HG02588 (cell line): ENCODE results near the gene DISP2.
A peak's percentile ranks its signal among the peaks of the same experiment; 100 is the strongest.

ENCODE experiments used
- ATAC-seq: cut with Tn5 transposase; IDR thresholded peaks from one replicate; pipeline ENCODE4 v1.9.1; 2021; ENCODE audit warnings: mild to moderate bottlenecking, moderate library complexity; ENCODE audit not compliant: unreplicated experiment

DISP2 gene

DNA sequence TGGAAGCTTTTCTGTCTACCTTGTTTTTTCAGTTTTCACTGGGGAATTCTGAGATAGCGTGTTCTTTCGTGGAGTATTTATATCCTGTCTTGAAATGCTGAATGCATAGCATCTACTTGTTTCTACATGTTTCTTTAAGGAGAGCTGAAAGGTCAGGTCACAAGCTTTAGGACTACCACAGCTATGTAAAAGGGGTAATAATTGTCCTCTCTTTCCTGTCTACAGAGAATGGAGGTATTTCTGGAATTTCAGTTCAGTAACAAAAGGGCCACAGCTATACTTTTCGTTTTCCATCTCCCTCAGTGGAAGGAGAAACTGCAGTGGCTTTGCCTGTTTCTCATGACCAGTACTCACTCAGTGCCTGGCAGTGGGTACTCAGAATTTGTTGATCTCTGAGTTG is 29.8 kb upstream of the DISP2 start:
- no peak for ATAC-seq

DNA sequence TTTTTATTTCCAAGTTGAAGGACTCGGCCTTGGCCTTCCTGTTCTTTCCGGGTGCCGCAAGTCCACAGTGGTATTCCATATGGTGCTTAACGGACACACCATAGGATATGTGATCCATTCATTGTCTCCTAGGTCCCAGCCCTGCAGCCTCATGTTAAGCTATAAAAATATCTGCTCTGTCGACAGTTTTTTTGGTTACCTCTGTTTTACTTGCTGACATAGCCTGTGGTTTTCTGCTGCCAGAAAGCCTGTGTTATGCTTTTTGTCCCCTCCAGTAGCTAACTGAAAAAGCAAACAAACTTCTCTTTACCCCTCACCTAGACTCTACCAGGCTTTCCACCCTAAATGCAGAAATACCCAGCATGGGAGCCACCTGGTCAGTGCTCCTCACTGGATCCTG is 29.3 kb upstream of the DISP2 start:
- ATAC-seq = no peak

DNA sequence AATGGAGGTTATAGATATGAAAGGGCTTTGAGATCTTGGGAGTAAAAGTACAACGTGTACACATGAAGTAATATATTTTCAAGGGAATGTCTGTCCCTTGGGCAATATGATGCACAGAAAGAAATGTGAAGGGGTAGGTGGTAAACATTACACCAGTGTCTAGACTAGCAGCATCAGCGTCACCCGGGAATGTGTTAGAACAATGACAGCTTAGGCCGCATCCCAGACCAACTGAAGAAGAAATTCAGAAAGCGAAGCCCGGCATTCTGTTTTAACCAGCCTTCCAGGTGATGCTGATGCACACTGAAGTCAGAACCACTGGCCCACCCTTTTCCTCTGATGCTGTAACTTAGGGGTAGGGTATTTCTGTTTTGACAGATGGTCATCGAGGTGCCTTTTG is 28.2 kb upstream of the DISP2 start:
- ATAC-seq = no peak

DNA sequence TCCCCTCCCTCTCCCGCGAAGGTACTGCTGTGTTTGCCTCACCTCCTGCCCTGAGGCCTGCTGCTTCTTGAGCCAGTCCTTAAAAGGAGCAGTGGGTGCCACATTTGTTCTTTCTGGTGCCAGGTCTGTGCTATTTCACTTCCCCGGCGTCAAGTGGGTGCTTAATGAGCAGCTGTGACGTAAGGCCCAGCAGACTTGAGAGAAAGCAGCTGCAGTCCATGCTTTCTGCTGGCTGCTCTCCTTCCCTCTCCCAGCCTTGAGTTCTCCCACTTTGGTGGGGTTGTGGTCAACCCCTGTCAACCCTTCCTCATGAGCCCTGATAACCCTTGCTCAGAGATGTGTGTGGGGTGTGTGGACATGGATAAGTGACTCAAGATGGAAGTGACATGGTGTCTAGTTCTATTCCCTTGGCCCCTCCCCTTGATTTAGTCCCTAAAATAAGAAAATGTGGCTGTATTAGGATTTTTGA is 27.6 kb upstream of the DISP2 start:
- no peak for ATAC-seq

DNA sequence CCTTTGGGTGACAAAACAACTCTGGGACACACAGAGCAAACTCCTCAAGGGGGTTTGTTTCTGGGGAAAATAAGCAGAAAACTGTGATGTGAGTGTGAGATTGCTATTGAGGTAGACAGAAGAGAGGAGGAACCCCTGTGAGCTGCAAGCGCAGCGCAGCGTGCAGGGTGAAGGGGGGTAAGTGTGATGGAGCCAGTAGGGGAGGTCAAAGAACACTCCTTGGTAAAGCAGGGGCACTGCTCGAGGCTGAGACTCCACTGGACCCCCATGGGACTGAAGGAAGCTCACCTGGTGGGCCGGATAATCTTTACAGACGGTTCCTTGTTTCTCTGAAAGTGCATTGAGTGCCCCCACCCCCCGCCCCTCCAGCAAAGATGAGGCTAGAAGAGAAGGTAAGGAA is 27.0 kb upstream of the DISP2 start:
- ATAC-seq = no peak

DNA sequence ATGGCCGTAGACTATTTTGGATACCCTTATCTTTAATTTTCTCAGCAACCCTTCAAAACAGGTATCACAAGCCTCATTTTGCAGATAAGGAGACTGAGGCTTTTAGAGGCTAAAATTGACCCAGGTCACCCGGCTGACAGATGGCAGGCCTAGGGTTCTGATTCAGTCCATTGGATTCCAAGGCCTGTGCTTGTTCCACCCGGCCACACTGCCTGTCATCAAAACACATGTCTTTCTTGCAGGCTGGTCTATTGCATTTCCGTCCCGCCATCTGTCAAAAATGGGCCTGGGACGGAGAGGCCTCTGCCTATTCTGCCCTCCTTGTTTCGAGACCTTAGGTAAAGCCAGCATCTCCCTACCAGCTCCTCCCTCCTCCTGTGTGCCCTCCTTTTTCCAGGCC is 26.4 kb upstream of the DISP2 start:
- ATAC-seq = no peak

DNA sequence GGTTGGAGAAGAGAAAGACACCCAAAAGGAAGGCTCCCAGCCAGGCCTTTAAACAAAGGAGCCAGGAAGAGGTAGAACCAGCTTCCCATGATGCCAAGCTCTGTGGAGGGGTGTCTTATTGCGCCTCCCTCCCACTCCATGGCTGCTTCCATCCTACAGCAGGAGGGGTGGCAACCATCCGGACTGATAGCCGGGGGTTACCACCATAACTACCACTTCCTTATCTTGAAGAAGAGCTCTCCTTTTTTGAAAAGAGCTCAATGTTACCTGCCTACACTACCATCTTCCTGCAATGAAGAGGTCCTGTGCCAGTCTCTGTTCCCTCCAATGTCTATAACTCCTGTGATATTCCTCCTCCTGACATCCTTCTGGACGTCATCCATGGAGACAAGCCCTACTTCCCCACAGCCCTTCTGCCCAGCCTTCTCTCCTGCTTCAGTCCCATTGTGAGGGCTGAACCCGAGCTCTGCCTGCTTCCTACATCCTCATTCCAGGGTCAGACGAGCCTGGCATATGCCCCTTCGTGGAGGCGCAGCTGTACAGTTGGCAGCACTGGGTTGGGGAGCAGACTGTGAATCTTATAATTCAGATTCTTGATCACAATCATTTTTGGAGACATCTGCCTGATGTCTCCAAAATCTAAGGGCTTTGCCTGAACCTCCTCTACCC is 25.8 kb upstream of the DISP2 start:
- no peak for ATAC-seq

DNA sequence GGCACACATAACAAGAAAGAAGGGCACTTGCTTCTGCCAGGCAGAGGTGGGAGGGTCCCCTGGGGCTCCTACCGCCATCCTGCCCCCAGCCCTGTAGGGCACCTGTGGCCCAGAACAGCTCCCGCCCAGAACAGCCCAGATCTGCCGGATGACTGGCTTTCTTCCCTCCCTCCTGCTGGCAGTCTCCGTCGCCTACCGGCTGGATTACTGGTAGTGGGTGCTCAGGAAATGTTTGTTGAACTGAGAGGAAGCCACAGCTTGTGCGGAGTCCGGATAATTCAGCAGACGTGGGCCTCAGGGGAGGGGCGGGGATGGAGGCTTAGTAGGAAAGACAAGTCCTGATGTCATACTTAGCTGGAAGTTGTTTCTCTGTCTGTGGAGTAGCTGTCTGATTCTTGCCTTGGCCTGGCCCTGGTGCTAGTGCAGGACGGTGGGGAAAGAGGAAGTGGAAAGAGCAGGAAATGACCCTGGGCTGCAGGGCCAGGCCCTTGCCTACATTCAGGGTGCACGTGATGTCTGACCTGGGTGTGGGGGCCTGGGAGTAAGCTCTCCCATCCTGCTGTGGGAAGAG is 24.0 kb upstream of the DISP2 start:
- ATAC-seq = no peak

DNA sequence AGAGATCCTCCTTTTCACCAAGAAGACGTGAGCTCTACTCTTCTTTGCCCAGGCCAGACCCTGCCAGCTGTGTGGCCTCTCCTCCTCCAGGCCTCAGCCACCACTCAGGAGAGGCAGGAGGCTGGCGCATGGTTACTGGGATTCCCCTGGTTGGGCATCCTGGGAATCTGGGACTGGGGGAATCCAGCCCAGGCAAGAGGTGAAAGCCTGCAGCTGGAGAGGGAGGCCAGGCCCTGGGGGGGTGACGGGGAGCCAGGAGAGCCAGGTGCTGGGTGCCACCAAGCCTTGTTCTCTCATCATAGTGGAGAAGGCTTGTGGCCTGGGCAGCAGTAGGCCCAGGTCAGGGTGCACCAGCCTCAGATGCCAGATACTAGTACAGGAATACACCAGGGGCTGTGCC is 23.5 kb upstream of the DISP2 start:
- no peak for ATAC-seq

DNA sequence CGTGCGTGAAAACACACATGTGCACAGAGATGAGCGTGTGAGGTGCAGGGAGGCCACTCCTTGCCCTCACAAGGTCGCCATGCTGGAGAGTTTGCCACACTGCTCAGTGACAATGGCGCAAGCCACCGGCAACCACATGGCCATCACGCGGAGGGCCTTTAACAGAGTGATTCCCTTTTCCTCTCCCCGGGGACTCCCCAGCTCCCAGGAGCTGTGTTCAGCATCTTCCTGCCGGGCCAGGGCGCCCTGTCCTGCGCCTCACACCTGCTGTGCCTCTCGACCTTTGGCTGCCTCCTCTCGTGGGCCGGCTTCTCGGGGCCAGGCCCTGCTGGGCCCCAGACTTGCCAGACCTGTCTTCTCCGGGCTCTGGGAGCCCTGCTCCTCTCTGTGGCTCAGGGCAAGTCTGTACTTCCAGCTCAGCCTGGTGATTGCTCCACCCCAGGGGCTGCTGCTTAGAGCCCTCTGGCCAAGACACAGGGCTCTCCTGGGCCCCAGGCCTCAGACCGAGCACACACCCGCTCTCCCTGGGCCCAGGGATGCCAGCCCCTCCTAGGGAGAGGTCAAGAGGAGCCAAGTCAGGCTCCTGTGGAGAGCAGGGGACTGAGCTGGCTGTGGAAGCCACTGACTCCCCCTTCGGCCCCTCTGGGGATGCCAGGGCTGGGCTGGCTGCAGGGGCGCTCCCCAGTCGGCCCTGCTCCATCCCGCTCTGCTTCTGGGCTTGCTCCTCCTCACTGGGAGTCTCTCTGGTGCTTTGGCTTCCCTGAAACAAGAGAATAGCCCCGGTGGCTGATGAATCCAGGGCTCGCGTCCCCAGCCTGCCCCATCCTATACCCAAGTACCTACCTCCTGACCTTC is 22.9 kb upstream of the DISP2 start:
- ATAC-seq = no peak

DNA sequence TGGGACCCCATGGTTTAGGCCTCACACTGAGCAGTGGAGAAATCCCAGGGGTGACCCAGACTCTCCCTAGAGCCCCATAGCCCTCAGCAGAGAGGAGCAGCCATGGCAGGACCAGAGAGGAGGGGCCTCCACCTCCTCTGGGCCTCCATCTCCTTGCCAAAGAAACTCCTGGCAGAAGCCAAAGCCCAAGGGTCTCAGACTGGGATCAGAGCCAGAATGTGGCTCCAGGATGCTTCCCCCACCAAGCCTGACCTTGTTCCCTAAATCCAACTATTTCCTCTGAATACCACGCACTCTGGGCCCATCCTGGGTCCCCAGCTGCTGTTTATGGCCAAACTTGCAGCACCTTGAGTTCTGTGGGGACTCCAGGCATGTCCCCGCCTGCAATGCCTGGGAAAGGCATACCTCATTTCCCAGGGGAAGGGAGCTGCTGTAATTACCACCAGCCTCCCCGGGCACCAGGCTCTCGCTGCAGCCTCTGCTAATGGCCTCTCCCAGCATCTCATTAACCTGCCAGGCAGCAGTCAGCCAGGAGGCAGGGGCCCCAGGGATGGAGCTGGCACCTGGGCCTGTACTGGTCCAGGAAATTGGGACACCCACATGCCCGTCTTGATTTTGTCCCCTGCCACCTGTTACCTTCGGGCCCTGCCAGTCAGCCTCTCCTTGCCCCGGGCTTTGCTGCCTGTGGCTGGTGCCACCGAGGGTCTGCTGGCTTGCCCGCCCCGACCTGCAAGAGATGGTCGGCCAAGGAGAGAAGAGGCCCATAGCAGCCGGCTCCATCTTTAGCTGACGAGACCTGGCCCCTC is 21.9 kb upstream of the DISP2 start:
- ATAC-seq = no peak

DNA sequence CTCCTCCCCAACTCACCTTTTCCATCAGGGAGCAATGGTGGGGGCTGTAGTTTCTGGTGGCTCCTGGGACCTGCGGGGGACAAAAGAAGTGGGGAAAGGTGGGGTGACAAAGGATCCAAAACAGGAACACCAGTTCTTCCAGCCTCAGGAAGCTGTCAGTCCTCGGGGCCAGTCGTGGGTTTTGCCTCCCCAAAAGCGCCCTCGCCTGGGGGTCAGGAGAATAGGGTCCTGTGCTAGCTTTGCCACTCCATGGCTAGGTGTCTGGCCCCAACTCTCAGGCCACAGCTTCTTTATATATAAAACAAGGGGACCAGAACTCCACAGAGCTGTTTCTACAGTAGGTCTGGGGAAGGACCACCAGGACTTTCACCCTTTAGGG is 21.3 kb upstream of the DISP2 start:
- ATAC-seq = no peak

DNA sequence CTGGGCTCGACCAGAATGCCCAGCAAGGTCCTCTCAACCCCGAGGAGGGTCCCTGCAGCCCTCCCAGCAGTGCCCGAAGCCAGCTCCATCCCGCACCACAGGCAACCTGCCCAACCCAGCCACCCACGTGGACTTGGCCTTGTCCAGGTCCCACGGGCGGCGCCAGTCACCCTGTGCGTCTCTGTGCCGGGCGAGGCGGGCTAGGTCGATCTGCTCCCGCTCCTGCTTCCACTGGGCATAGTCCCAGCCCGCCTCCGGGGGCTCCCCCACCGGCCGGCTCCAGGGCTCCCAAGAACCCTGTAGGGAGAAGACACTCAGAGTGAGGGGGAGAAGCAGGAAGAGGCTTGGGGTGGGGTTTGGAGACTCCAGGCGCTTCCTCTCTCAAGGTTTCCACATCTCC is 20.4 kb upstream of the DISP2 start:
- no peak for ATAC-seq

DNA sequence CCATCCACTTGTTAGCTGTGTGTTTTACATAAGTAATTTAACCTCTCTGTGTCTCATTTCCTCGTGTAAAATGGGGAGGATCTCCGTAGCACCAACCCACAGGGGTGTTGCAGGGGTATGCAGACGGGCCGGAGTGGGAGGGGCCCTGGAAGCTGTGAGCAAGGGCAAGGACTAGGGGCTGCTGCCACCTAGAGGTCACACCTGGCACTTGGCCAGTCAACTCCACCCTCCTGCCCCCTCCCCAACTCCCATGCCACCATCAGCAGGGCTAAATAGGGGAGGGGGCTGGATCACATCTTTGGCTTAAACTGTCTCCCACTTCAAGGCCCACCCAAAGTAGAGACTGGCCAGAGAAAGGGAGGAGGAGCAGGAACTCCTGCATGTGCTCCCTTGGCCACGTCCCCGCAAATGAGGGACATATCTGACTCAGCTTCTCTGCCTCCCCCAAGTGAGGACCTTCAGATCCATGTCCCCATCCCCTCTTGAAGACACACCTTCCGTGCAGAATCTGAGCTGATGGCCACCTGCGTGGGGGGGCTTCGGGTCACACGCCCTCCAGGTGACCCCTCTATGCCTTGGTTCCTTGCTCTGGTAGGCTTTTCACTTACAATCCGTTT is 19.9 kb upstream of the DISP2 start:
- ATAC-seq = peak; percentile 40

DNA sequence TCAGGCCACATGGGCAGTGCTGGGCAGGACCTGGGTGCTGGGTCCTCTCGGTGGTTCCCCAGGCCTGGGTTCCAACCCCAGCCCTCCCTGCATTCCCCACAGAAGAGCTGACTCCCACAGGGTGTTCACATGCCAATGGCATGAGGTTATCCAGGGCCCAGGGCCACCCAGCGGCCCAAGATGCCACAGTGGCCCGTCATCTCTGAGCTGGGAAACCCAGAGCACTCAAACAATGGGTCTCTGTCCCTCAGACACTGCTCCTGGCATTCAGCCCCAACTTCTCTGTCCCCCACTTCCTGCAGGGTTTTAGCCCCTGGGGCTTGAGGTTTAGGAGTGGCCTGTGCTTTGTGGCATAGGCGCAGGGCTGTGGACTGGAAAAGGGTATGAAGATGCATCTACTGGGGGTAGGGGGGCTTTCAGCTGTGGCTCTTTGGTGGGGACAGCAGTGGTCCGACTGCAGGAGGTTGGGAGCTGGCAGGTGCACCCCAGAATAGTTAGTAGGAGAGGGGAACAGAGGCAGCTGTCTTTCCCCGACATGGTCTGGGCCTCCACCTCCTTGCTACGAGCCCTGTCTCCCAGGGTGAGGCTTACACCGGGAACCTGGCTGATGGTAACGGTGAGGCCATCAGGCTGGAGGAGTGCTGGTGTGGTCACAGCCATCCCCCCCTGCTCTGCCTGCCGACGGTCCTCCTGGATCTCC is 18.9 kb upstream of the DISP2 start:
- ATAC-seq = no peak

DNA sequence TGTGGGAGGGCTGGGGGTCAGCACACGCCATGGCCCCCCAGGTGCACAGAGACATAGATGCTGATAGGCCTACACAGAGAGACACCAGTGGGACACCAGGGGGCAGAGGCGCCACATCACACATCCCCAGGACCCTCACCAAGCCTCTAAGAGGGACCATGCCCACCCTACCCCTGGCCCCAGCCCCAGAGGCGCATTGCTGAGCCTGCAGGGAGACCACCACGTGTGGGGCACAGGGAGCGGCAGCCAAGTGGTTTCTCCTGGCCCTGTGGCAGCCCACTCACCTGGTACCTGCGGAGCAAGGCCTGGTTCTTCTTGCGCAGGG is 18.4 kb upstream of the DISP2 start:
- no peak for ATAC-seq

DNA sequence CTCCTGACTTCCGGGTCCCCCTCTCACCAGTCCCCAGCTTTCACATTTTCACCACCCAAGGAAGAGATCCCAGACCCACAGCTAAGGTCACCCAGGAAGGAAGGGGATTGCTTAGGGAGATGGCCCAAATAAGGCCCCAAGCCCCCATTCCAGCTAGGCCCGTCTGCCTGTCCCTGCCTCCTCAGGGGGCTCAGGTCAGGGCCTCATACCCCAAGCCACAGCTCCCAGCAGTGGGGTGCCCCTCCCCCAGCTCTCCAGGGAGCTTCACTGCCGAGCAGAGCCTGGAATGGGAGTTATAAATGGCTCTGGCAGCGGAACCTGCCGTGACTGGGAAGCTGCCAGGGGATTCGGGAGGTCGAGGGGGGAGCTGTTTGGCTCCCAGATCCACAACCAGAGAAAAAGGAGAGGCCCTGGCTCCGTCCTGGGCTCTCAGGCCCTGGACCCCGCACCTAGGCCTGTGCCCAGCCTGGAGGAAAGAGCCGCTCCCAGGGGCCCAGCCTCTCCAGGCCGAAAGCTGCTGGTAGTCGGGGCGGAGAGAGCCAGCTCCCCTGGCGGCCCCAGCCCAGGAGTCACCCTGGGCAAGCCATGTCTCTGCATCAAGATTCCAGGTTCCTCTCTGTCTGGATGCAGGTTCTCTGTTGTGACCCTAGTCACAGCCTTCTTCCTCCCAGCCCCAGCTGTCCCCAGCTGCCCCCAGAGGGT is 17.8 kb upstream of the DISP2 start:
- no peak for ATAC-seq

DNA sequence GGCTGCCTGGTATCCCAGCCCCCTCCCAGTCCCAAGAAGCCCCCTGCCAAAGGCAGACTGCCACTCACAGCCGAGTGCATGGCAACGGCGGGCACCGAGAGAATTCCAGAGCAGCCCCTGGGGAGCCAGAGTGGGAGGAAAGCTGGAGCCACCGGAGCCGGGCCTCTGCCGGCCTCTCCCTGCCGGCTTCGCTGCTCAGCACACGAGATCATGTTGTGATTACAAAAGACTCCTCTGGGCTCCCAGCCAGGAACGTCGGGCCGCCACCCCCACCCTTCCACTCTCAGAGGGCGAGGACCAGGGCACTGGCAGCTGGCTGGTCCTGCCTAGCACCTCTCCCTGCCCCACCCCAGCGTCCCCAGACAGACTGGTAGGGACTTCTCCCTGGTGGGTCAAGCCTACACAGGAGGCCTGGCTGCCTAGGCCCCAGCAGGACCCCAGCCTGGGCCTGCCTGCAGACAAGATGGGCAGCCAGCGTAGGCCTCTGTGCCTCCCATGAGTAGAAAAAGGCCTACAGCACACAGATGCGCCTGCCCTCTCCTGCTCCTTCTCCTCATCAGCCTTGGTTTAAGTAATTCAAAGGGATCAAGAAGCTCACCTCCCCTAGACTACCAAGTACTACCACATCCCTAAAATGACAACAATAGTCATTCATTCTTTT is 17.1 kb upstream of the DISP2 start, which contains the start of gene CCDC9B:
Gene CCDC9B, minus strand, starts transcription at position 200 of the 661 bp plus-strand sequence. Its CDS starts 120 bp downstream, at position 80.
- no peak for ATAC-seq
